Psoas muscle (tissue), 8 donors: ENCODE measurements around the gene EEF1AKMT4. TPM values are rescaled to one million over a fixed set of nuclear protein-coding genes. Genes with fewer than 3 reads are reported as not detected.

Source experiments
- ATAC-seq, 4 donors: fragments of 200-7000 bp; cut with Tn5 transposase; one replicate each; pipeline ENCODE4 v1.9.1; 2020; ENCODE audit warnings: moderate library complexity in 3 of 4, mild to moderate bottlenecking in 2 of 4
- DNase-seq, 2 donors: peaks; one replicate each; pipeline ENCODE4 v3.0.0-alpha.2; 2020
- H3K27ac ChIP-seq: fragments of 200-600 bp; one replicate; pipeline ENCODE4 v1.8.0; 2022
- H3K27me3 ChIP-seq, 3 donors: fragments of 200-600 bp in 1 of 3; one replicate each; pipeline versions ENCODE4 v1.6.1 to v1.8.0; 2013 to 2022; ENCODE audit warnings: low read length in 2 of 3, mild to moderate bottlenecking in 2 of 3, moderate library complexity in 1 of 3; ENCODE audit not compliant: insufficient read depth in 3 of 3
- H3K36me3 ChIP-seq, 2 donors: fragments of 200-600 bp in 1 of 2; one replicate each; pipeline versions ENCODE4 v1.6.1 to v1.8.0; 2013 to 2022; ENCODE audit warnings: low read depth in 1 of 2, mild to moderate bottlenecking in 1 of 2, moderate library complexity in 1 of 2; ENCODE audit not compliant: insufficient read depth in 1 of 2
- H3K4me1 ChIP-seq: fragments of 200-600 bp; one replicate; pipeline ENCODE4 v1.8.0; 2022
- H3K4me3 ChIP-seq: fragments of 200-600 bp; one replicate; pipeline ENCODE4 v1.8.0; 2022; ENCODE audit warnings: mild to moderate bottlenecking
- H3K9me3 ChIP-seq: fragments of 200-600 bp; one replicate; pipeline ENCODE4 v1.8.0; 2022
- CTCF ChIP-seq: fragments of 200-600 bp; IDR thresholded peaks from one replicate; pipeline ENCODE4 v1.8.0; 2022; ENCODE audit warnings: antibody characterized with exemption
- WGBS, 3 donors: extraction: QIAGEN DNeasy Blood & Tissue Kit; methylation state at CpG; one replicate each; pipeline versions ENCODE4 v1.1.6 to v1.1.7; 2013; 5-methylcytosine and 5-hydroxymethylcytosine counted together
- intact Hi-C, 2 donors: fragments of 100-400 bp; cut with DNase I; formaldehyde crosslinking; loops; one replicate each; pipeline versions ENCODE4 v1.11.0 to v1.14.2; 2022
- polyA plus RNA-seq, 3 donors: library from polyadenylated mRNA; stranded (reverse); fragments of 200-250 nt; gene quantifications; one replicate each; pipeline ENCODE4 v1.2.3, GENCODE V29; 2013
- total RNA-seq, 4 donors: library from RNA; stranded (reverse); fragmentation: NEBNext Ultra II Directional in 2 of 4; extraction: Animal tissue kit (Norgen Biotek cat#: 25700) in 2 of 4; gene quantifications; one replicate each; pipeline versions ENCODE4 v1.2.1 to v1.2.4, GENCODE V29; 2021 to 2023
- donor health status: healthy with polysubstance abuse.
- donor health status: DM: no; HTN: no; CAD: no; lungs with moderate emphysema.
- donor health status: Bipolar disorder and iron deficiency.
- donor health status: healthy.
- donor health status: DM: yes; HTN: yes; CAD: no.
- donor health status: DM: no; HTN: no; CAD: no.
- donor health status: DM: no; HTN: no; CAD: no.
- donor health status: DM: yes; HTN: yes; CAD: no.

Gene EEF1AKMT4
- total and polyA plus RNA-seq, 7 donors = 1.8 to 25.5 (median 8.2) TPM

GRCh38 chr3:184277366-184277765, 27.9 kb downstream of the EEF1AKMT4 start:
- H3K4me1 ChIP-seq = no peaks in the 10 kb centered on the region
- H3K36me3 ChIP-seq = no peaks in the 10 kb centered on the region
- no peak overlapping the region for H3K4me3 ChIP-seq
- 87 to 90% (median 89%) methylated on average over 6 of the region's 6 CpGs for WGBS, 3 donors
- ATAC-seq (no peak), DNase-seq (no peak)
- H3K27me3 ChIP-seq = peaks cover 0 to 47% (median 11%) of the 10 kb centered on the region in 3 donors
- no peak for TF ChIP-seq CTCF
- intact Hi-C loops = no loop called here
- H3K27ac ChIP-seq = no peak overlapping the region
- no peaks in the 10 kb centered on the region for H3K9me3 ChIP-seq

- Histone ChIP-seq H3K27me3 (no peaks in the 10 kb centered on the region), H3K9me3 (no peaks in the 10 kb centered on the region), H3K4me3 (no peak overlapping the region), H3K27ac (no peak overlapping the region), H3K36me3 (no peaks in the 10 kb centered on the region), H3K4me1 (no peaks in the 10 kb centered on the region)
- 86 to 93% (median 86%) methylated on average over 4 of the region's 4 CpGs for WGBS, 3 donors
- ATAC-seq = no peak
- no peak for TF ChIP-seq CTCF
- DNase-seq = no peak
- intact Hi-C loops = loop anchor here in 1 of 2 donors (10.0 kb wide), 1 partner anchor 388 kb away; no protein-coding TSS in a partner anchor
Observed at GRCh38 chr3:184282941-184283340, 33.5 kb downstream of the EEF1AKMT4 start.

GRCh38 chr3:184283681-184284080, 34.2 kb downstream of the EEF1AKMT4 start:
- intact Hi-C loops = loop anchor here in 1 of 2 donors (10.0 kb wide), 1 partner anchor 389 kb away; no protein-coding TSS in a partner anchor
- Histone ChIP-seq H3K4me1 (no peaks in the 10 kb centered on the region), H3K27me3 (no peaks in the 10 kb centered on the region), H3K4me3 (no peak overlapping the region), H3K9me3 (no peaks in the 10 kb centered on the region), H3K36me3 (no peaks in the 10 kb centered on the region), H3K27ac (no peak overlapping the region)
- WGBS, 3 donors = 79 to 86% (median 84%) methylated on average over 8 of the region's 8 CpGs
- ATAC-seq = no peak
- TF ChIP-seq CTCF = no peak
- no peak for DNase-seq

- Histone ChIP-seq H3K4me1 (no peaks in the 10 kb centered on the region), H3K27me3 (no peaks in the 10 kb centered on the region), H3K9me3 (no peaks in the 10 kb centered on the region), H3K27ac (no peak overlapping the region), H3K4me3 (no peak overlapping the region), H3K36me3 (no peaks in the 10 kb centered on the region)
- no peak for TF ChIP-seq CTCF
- intact Hi-C loops = loop anchor here in 1 of 2 donors (10.0 kb wide), 1 partner anchor 390 kb away; no protein-coding TSS in a partner anchor
- DNase-seq = no peak
- WGBS, 3 donors = 11 to 17% (median 13%) methylated on average over 4 of the region's 4 CpGs
- ATAC-seq = peak; percentile 19 to 46 (median 31)
Observed at GRCh38 chr3:184284696-184285095, 35.2 kb downstream of the EEF1AKMT4 start.

GRCh38 chr3:184289426-184289938, 40.0 kb downstream of the EEF1AKMT4 start:
- DNase-seq = peak; percentile 45 to 71
- intact Hi-C loops = loop anchor here (2.0 to 10.0 kb wide), 2 partner anchors 61 to 395 kb away; partner anchors contain the start of gene VWA5B2 (in 1 of the 2)
- TF ChIP-seq CTCF = peak; percentile 57

More at GRCh38 chr3:184289426-184289938, 40.0 kb downstream of the EEF1AKMT4 start:
- Histone ChIP-seq H3K9me3 (no peaks in the 10 kb centered on the region), H3K4me1 (no peaks in the 10 kb centered on the region), H3K27ac (no peak overlapping the region), H3K27me3 (no peaks in the 10 kb centered on the region), H3K36me3 (no peaks in the 10 kb centered on the region), H3K4me3 (no peak overlapping the region)
- 6 to 10% (median 8%) methylated on average over 10 of the region's 10 CpGs for WGBS, 3 donors
- ATAC-seq = peak; percentile 65 to 88 (median 82)
